Nucleus accumbens (tissue), 56 donors: Measurements from ENCODE around the gene IRX4.

Source experiments
- DNase-seq, 56 donors: peaks; one replicate each; lab custom pipeline; 2025; lab: John Stamatoyannopoulos, UW

Gene IRX4

DNA sequence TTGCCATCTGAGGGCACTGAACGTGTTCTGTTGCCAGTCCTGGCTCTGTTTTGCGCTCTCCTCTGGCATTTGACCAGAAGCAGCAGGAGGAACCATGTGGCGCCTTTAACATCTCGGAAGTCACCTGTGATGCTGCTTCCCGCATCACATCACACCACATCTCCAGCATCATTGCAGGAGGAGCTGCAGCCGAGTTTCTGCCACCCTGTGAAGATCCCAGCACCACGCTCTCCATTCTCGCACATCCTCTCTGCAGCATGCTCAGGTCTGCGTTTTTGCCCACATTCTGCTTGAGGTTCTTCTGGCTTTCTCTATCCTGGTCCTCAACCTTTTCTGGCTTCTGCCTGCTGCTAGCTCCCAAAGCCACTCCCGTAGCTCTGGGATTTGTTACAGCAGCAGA is 11.0 kb upstream of the IRX4 start:
- no peak for DNase-seq

DNA sequence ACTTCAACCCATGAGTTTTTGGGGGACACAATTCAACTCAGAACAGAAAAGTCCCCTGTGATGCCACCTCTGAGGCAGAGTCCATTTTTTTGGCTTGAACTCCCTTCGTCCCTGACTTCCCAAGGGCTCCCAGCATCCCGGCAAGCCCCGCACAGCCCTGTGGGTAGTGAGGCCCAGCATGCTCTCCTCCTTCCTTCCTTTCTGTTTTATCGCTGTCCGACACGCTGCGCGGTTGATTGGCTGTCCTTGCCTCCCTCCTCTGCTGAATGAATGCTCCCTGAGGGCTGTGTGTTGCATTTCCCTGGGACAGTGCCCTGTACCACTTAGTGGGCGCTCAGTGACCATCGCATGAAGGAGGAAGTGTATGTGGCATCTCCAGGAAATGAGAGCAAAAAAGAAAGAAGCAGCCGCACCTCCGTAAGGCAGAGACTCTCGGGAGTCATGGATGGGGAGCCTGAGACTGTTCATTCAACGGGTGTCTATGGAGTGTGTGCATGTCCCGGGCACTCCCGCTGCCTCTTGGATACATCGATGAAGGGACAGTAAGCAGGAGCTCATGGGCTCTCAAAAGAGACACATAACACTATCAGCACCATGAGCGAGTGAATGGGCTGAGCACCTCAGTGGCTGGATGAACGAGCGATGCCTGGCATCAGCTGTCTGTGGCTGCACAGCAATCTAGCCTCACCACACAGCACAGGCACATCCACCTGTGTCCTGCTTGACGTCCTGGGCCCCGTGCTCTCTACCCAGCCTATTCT is 10.1 kb upstream of the IRX4 start:
- DNase-seq, result no peak

DNA sequence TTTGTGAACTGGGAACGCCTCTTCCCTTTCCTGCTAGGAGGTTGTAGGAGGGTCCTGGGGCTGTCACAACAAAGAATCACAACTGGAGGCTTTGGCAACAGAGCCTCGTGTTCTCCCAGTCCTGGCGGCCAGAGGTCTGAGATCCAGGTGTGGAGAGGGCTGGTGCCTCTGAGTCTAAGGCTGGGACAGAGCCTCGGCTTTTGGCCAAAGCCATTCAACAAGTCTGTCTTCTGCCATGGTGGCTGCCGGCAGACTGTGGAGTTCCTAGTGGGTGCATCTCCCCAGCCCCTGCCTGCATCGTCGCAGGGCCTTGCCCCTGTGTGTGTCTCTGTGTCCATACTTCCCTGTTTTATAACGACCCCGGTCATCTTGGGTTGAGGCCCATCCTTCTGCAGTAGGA is 9.5 kb upstream of the IRX4 start:
- no peak for DNase-seq

DNA sequence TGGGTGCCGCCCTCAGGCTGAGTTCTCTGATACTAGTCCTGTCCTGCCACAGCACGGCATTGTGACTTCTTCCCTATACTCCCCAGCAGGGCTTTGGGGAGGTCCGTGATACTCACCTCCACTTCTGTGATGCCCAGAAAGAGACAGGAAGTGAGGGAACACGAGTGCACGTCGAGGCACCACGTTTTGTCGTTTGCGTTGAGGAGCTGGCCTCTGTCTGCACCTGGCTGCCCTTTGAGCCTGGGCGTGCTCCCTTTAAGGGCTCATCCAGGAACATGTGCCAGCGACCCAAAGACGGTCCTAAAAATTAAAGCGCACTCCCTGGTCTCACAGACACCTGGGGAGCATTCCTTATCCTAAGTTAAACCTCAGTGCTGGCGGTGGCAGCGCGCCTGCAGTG is 8.7 kb upstream of the IRX4 start:
- no peak for DNase-seq

DNA sequence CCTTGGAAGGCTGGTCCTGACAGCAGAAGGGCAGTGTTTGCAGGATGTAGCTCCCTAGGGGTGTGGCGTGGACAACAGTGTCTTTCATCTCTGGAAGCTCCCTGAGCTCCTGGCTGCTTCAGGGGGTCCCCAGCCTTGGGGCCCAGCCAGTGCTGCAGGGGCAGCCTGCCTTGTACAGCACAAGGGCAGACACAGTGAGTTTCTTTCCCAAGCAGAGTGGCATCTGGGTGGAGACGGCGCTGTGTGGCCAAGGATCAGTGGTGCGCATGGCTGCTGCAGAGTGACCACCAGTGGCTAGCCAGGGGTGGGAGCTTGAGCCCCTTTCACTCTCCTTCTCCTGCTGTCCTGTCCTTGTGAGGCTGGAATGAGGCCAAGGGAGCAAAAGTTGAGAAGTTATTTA is 7.6 kb upstream of the IRX4 start:
- no peak for DNase-seq

DNA sequence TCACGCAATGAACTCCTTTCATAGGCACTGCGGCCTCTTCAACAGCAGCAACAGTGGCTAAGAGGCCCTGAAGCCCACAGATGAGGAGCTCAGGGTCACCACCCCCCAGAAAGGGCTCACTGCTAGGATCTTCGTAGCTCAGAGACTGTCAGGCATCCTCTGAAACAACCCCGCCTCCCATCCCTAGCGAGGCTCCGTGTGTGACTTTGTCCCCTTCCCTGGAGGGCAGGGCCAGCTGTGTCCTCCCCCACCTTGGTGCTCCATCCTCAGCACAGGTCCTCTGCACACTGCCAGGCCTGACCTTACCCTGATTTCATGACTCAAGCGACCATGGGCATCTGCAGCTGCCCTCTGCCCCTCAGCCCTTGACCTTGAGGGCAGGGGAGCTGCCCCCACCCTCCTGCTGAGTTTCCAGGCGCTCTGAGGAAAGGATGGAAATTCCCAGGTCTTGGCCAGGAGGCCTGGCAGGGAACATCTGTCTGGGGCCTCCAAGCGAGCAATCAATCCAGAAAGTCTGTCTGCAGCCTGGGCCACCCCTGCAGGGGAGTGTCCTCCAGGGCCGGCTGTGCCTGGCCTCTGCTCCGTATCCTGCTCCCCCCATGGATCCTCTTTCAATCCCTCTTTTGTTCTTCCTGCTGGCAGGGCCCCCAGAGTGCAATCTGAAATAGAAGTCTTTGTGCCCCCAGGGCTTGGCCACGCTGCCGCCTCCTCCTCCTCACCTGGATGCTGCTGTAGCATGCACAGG is 6.8 kb upstream of the IRX4 start:
- DNase-seq, result no peak

DNA sequence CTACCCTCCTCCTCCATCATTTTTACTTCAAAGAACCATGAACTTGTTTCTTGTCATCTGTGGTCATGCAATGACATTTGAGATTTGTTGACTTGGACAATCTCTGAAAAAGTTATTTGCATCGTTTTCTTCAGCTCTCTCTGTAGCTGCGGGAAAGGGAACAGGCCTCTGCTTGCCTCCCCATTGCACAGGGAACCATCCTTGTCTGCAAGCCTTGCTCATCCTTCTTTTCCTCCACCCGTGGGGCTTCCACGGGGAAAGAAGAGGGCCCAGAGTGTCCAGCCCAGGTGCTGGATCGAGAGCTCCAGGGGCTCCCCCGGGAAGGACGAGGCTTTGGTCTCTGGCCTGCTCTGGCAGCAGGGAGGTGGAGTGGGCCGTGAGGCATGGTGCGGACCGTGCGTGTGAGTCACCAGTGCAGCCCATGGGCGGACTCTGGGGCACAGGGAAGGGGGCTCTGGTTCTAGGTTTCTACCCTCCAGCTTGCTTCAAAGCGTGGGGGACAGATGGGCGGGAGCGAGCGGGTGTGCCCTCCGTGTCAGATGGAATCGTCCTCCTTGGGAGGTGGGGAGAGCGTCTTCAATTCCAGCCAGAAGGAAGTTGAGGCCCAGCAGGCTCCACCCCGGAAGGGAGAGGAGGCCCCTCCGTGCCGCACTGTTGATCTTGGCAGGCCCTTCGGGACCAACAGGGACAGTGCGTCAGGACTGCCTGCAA is 6.0 kb upstream of the IRX4 start:
- DNase-seq, result no peak

DNA sequence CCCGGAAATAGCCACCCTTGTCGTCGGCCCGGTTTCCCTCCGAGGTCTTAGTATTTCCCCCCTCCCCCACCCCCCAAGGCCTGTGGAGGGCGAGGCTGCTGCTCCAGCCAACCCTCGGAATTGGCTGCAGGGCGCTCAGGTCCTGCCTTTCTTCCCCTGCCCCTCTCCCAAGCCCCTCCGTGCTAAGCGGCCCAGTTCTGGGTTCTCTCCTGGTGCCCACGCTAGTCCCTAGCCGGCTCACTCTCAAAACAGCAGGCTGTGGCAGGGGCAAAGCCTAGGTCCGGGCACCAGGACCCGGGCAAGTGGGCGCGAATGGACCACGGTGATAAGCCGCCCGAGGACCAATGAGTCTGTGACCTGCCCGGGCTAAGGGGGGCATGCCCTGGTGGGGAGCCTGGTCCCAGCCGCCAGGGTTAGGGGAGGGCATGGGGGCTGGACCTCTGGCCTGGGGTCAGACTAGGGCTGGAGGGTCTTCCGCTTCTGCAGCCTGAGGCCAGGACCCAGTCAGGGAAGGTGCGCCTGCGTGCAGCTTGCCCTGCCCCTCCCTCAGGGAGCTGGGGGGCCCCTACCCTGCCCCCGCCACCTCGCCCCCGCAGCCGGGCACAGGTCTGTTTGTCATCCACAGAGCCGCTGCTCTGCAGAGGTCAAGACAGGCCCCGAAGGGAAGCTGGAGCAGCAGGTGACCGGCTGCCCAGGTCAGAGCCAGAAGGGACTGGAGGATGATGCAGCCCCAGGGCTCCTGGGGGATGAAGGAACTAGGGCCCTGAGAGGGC is 5.0 kb upstream of the IRX4 start:
- no peak for DNase-seq

DNA sequence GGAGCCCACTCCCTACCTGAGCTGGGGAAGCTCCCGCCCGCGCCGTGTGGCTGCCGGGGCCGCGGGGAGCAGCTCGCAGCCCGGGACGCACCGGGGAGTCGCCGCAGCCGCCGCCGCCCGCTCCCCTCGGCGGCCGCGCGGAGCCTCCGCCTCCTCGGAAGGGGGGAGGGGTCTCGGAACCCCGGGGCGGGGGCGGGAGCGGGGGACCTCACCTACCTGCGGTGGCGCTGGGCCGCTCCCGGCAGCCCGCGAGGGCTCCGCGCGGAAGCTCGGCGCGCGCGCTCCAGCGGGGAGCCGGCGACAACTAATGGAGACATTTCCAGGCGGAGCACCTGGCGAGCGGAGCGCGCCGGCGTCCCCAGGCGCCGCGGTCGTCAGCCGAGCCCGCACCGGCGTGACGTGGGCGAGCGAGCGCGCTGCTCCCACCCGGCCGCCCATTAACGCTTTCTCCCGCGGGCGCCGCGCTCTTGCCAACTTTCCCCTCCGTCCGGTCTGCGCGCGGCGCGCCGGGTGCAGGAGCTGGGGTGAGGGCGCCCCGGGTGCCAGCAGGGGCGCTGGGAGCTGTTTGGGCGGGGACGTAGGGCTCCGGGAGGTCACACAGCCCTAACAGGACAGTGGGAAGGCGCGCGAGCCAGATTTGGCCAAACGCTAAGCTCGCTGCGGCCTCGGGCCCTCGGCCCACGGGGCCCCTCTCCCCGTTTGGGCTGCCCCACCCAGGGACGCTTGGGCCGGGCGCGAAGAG is 4.3 kb upstream of the IRX4 start:
- DNase-seq, result no peak

DNA sequence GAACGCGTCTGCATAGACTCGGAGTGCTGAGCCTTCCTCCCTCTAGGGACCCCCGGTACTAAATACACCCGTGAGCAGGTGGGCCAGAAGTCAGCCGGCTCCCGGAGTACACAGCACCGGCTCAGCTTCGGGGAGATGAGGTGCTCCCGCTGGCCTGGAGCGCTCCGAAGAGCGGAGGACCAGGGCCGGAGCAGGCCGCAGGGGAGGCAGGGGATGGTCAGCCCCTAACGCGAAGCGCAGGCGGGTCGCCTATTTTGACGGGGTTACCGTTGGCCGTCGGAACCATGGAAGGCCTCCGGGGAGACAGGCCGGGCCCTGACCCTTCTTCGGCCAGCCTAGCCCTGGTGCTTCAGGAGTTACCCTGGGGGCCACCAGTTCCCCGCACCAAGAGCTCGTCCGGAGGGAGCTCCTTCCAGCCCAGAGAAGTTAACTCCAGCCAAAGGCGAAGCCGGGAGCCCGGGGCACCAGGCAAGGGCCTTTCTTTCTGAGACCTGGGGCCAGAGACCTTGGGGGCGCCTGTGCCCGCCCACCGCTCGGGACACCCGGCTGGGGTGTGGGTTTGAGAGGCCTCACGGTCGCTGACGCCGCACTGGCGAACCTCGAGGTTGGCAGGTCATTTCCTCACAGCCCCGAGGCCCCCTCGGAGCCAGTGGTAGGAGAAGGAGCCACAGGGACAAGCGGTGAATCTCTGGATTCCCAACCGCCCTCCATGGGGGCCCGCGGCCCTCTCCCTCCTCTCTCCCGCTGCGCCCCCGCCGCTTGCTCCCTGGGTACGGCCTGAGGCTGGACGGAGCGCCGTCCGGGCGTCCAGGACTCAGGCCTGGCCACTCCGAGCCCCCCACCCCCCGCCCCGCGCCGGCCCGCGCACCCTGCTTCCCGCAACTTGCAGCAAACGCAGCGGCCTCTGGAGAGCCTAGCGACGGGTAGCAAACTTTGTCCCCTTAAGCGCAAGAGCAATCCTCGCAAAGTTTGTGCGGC is 3.4 kb upstream of the IRX4 start:
- DNase-seq, result no peak

DNA sequence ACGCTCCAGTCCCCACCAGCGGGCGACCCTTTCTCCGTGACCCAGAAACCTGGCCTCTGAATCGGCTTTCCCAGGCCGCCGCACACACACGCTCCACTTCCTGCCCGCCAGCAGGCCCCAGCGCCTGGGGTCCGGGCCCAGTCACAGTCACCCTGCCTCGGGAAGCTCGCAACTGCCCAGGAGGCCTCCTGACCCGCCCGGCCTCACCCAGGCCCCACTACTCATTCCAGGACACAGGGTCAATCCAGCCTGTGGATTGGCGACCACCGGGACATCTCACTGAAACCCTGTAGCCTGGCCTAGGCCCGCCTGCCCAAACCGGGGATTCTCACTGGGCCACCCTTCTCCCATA is 2.7 kb upstream of the IRX4 start:
- no peak for DNase-seq

DNA sequence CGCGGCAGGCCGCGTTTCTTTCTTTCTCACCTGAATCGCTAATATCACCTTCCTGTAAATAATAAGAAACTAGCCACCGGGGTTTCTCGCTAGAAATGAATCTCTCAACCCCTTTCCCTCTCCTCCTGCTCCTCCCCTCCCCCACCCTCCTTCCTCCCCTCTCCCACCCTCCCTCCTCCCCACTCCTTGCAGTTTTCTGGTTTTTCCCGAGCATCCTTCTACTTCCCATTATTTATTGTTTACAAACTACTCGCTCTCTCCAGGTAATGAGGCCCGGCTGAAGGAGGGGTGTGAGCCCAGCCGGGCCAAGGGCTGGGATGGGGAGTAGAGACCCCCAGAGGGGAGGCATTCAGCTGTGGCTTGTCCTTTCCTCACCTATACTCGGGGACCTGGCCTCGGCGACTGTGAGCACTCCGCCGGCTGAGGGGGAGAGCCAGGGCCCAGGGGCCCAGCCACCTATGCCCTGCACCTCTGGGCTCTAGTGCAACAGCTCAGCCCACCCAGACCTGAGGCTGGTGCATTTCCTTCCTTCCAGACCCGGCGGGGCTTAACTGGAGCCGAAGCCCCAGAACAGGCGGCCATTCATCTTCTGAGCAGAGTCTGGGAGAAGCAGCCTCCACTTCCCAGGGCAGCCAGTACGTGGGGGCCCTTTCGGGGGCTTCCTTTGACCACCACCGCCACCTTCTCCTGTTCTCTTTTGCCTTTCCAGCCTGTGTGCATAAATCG is 2.1 kb upstream of the IRX4 start:
- DNase-seq, result no peak

DNA sequence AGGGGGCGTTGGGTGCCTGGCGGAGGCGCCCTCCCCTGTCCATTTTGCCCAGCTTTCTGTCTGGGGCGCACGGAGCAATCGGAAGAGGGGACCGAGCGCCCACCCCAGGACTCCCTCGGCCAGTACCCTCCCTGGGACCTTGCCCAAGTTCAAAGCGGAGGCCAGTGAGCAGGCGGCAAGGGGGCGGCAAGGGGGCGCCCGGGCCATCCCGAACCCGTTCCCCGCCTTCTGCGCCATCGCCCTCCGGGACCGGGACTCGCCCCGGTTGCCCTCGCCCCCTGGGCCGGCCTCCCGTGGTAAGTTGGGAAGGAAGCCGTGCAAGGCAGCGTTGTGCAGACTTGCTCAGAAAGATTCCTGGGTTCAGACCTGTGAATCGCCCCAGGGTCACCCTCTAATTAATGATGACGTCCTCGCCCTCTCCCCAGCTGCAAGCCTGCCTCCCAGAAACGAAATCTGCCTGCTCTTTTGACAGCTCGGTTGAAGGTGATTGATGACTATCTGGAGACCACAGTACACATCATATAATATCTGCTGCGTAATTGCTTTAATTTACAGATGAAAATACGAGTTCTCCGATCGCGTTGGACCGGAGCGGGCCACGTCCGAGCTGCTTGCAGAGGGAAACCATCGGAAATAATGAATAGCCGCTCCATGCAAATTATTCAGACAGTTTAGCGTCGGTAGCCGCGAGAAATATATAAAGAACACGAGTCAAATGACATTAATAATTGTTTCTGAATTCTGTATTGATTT is 1.4 kb upstream of the IRX4 start:
- DNase-seq, result no peak

DNA sequence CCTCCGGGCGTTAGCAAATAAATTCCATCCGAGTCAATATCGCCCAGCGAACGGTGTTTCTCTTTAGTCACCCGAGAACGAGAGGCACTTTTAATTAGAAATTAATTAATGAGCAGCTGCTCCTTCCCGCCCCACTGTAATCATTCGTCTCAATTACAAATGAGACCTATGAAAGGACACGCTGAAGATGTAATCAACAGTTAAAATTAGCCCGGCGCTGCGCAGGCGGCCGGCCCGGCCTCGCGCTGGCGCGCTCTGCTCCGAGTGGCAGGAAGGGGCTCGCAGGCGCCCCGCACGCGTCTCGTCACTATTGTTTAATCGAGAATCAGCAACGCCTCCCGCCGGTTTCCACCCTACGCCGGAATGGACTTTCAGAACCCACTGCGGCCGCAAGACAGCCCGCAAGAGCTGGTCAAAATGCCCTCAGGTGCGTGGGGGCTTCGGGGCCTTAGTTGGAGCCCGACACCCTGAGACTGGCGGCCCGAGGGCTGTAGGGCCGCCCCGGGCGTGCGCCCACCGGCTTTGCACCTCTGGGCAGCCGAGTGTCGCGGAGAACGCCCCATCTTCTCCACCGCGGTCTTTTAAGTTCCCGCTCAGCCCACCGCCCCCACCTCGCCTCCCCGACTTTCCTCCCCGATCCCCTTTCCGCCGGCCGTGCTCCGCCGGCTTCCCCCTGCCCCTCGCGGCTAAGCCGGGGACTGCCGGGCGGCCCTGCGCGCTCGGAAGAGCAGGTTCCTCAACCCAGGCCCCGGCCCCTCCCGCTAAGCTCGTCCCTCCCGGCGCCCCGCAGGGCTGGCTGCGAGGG is 597 bp upstream of the IRX4 start:
- DNase-seq, result no peak

DNA sequence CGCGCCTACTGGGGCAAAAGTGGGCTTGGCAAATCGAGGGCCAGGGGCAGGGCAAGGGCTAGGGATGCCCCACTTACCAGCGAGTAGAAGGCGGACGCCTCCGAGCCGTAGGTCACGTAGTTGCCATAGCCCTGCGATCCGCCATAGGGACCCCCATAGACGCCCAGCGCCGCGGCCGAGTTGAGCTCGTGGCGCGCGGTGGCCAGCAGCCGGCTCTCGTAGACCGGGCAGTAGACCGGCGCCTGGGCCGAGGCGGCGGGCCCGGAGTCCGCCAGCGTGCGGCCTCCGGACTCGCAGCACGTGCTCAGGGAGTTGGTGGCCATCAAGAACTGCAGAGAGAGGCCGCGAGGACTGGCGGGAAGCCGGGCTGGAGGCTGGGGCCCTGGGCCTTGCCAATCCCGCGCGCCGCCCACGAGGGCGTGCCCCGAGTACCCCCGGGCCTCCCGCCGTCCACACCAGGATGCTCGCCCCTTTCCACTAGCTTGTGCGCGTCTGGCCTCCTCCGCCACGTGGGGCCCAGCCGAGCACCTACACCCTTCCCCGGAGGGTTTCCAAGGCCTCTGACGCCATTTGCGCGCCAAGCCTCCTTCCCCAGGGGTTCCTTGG is 891 bp downstream of the IRX4 start:
- no peak for DNase-seq

DNA sequence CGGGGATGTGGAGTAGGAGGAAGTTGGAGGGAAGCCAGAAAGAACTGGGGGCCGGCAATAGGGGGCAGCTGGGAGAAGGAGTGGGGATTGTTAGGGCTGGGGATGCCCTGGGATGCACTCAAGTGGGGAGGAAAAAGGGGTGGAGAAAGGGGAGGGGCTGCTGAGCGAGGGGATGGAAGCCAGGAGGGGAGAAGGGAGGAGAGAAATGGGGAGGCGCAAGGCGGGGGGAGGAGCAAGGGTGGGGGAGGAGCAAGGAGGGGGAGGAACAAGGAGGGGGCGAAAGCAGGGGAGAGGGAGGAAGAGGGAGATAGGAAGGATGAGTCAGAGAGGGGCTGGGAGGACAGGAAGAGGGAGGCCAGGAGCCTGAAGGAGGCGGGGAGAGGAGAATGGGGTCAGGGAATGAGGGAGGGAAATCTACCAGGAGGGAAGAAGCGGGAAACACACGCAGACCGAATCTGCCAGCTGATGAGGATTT is 1.6 kb downstream of the IRX4 start:
- no peak for DNase-seq
